ENCODE data around the gene SPAG16.

Gene SPAG16

GRCh38 chr2:214076527-214076926, 792.3 kb downstream of the SPAG16 start:
- TF ChIP-seq REST (IDR thresholded peaks at IDR 0.05; ENCODE audit: insufficient read depth in 1 of 2, low read depth in 2 of 2, low read length in 2 of 2) (no peak), FOXP2 (optimal IDR thresholded peaks at IDR 0.05; ENCODE audit: borderline replicate concordance, extremely low read depth, extremely low read length, insufficient read depth) (no peak), POLR2AphosphoS5 (IDR thresholded peaks at IDR 0.05; ENCODE audit: low read depth, low read length) (no peak), SIN3A (IDR thresholded peaks at IDR 0.05; ENCODE audit: borderline replicate concordance, insufficient read depth, low read length) (no peak), TAF1 (IDR thresholded peaks at IDR 0.05; ENCODE audit: borderline replicate concordance, insufficient read depth, low read length) (no peak)

- TF ChIP-seq POLR2AphosphoS5 (IDR thresholded peaks at IDR 0.05; ENCODE audit: low read depth, low read length) (no peak), REST (IDR thresholded peaks at IDR 0.05; ENCODE audit: insufficient read depth in 1 of 2, low read depth in 2 of 2, low read length in 2 of 2) (no peak), SIN3A (IDR thresholded peaks at IDR 0.05; ENCODE audit: borderline replicate concordance, insufficient read depth, low read length) (no peak), FOXP2 (optimal IDR thresholded peaks at IDR 0.05; ENCODE audit: borderline replicate concordance, extremely low read depth, extremely low read length, insufficient read depth) (no peak), TAF1 (IDR thresholded peaks at IDR 0.05; ENCODE audit: borderline replicate concordance, insufficient read depth, low read length) (no peak)
These were observed 793.5 kb downstream of the SPAG16 start for GRCh38 chr2:214077727-214078126.

- TF ChIP-seq POLR2AphosphoS5 (IDR thresholded peaks at IDR 0.05; ENCODE audit: low read depth, low read length) (no peak), FOXP2 (optimal IDR thresholded peaks at IDR 0.05; ENCODE audit: borderline replicate concordance, extremely low read depth, extremely low read length, insufficient read depth) (no peak), REST (IDR thresholded peaks at IDR 0.05; ENCODE audit: insufficient read depth in 1 of 2, low read depth in 2 of 2, low read length in 2 of 2) (no peak), SIN3A (IDR thresholded peaks at IDR 0.05; ENCODE audit: borderline replicate concordance, insufficient read depth, low read length) (no peak), TAF1 (IDR thresholded peaks at IDR 0.05; ENCODE audit: borderline replicate concordance, insufficient read depth, low read length) (no peak)
These were observed 794.8 kb downstream of the SPAG16 start for GRCh38 chr2:214079032-214079431.

GRCh38 chr2:214088536-214088935, 804.3 kb downstream of the SPAG16 start:
- TF ChIP-seq REST (IDR thresholded peaks at IDR 0.05; ENCODE audit: insufficient read depth in 1 of 2, low read depth in 2 of 2, low read length in 2 of 2), result no peak
- no peak for TF ChIP-seq FOXP2 (optimal IDR thresholded peaks at IDR 0.05; ENCODE audit: borderline replicate concordance, extremely low read depth, extremely low read length, insufficient read depth)
- no peak for TF ChIP-seq POLR2AphosphoS5 (IDR thresholded peaks at IDR 0.05; ENCODE audit: low read depth, low read length)
- TF ChIP-seq TAF1 (IDR thresholded peaks at IDR 0.05; ENCODE audit: borderline replicate concordance, insufficient read depth, low read length), result no peak
- no peak for TF ChIP-seq SIN3A (IDR thresholded peaks at IDR 0.05; ENCODE audit: borderline replicate concordance, insufficient read depth, low read length)

- TF ChIP-seq POLR2AphosphoS5 (IDR thresholded peaks at IDR 0.05; ENCODE audit: low read depth, low read length), result no peak
- no peak for TF ChIP-seq REST (IDR thresholded peaks at IDR 0.05; ENCODE audit: insufficient read depth in 1 of 2, low read depth in 2 of 2, low read length in 2 of 2)
- no peak for TF ChIP-seq FOXP2 (optimal IDR thresholded peaks at IDR 0.05; ENCODE audit: borderline replicate concordance, extremely low read depth, extremely low read length, insufficient read depth)
- no peak for TF ChIP-seq SIN3A (IDR thresholded peaks at IDR 0.05; ENCODE audit: borderline replicate concordance, insufficient read depth, low read length)
- no peak for TF ChIP-seq TAF1 (IDR thresholded peaks at IDR 0.05; ENCODE audit: borderline replicate concordance, insufficient read depth, low read length)
These were observed 812.0 kb downstream of the SPAG16 start for GRCh38 chr2:214096208-214096715.
